Measurements from ENCODE around the gene TMEM94. TPM values are rescaled to one million over a fixed set of nuclear protein-coding genes. Genes with fewer than 3 reads are reported as not detected.

The TMEM94 gene
- total RNA-seq, 2 experiments from 2014 or later, result 80.3 to 82.1 TPM

GRCh38 chr17:75531721-75532072 lies 75.3 kb downstream of the TMEM94 start:
- no peaks in the 10 kb centered on the region for H3K9me3 Mint-ChIP-seq
- peaks cover 3% of the 10 kb centered on the region for H3K27me3 Mint-ChIP-seq
- CTCF ChIA-PET, result interaction anchor here (0.7 to 1.6 kb wide), 4 partner anchors 14 to 45 kb away, joined by 3 to 6 read pairs (median 4); partner anchors contain the start of gene TSEN54
- H3K27ac Mint-ChIP-seq, result no peak overlapping the region
- H3K4me3 Mint-ChIP-seq, result no peak overlapping the region
- POLR2A ChIA-PET, result interaction anchor here (0.6 kb wide), 1 partner anchor 40 kb away, joined by 4 read pairs; no protein-coding TSS in a partner anchor
- DNase-seq, result no peak
- H3K4me1 Mint-ChIP-seq, result peaks cover 36% of the 10 kb centered on the region
- H3K36me3 Mint-ChIP-seq (ENCODE audit: low read depth), result peaks cover 6% of the 10 kb centered on the region

- H3K36me3 Mint-ChIP-seq (ENCODE audit: low read depth), result peaks cover 6% of the 10 kb centered on the region
- ChIA-PET CTCF (interaction anchor here (0.6 to 1.8 kb wide), 10 partner anchors 9 to 533 kb away, joined by 3 to 4 read pairs (median 3); partner anchors contain the start of genes LLGL2 and MIF4GD), POLR2A (interaction anchor here (0.6 to 0.7 kb wide), 2 partner anchors 13 to 203 kb away, joined by 3 to 4 read pairs; no protein-coding TSS in a partner anchor)
- H3K4me3 Mint-ChIP-seq, result peak overlapping the region; percentile 35
- peak overlapping the region; percentile 91 for H3K27ac Mint-ChIP-seq
- DNase-seq, result peak; percentile 78
- H3K4me1 Mint-ChIP-seq, result peaks cover 31% of the 10 kb centered on the region
- no peaks in the 10 kb centered on the region for H3K27me3 Mint-ChIP-seq
- no peaks in the 10 kb centered on the region for H3K9me3 Mint-ChIP-seq
These were observed 78.7 kb downstream of the TMEM94 start for GRCh38 chr17:75535119-75535537.

GRCh38 chr17:75535871-75536270 lies 79.4 kb downstream of the TMEM94 start:
- H3K27me3 Mint-ChIP-seq, result no peaks in the 10 kb centered on the region
- H3K4me1 Mint-ChIP-seq, result peaks cover 31% of the 10 kb centered on the region
- DNase-seq, result no peak
- H3K36me3 Mint-ChIP-seq (ENCODE audit: low read depth), result peaks cover 6% of the 10 kb centered on the region
- ChIA-PET POLR2A (interaction anchor here (0.7 kb wide), 1 partner anchor 202 kb away, joined by 4 read pairs; no protein-coding TSS in a partner anchor), CTCF (interaction anchor here (1.3 to 1.8 kb wide), 6 partner anchors 8 to 265 kb away, joined by 3 to 4 read pairs (median 4); partner anchors contain the start of genes LLGL2 and MIF4GD)
- H3K4me3 Mint-ChIP-seq, result no peak overlapping the region
- H3K9me3 Mint-ChIP-seq, result no peaks in the 10 kb centered on the region
- H3K27ac Mint-ChIP-seq, result peak overlapping the region; percentile 91

GRCh38 chr17:75536366-75536765 lies 79.9 kb downstream of the TMEM94 start:
- ChIA-PET CTCF (interaction anchor here (1.4 to 1.8 kb wide), 3 partner anchors 14 to 32 kb away, joined by 3 to 4 read pairs (median 3); no protein-coding TSS in a partner anchor), POLR2A (interaction anchor here (0.6 kb wide), 1 partner anchor 271 kb away, joined by 6 read pairs; no protein-coding TSS in a partner anchor)
- H3K27me3 Mint-ChIP-seq, result no peaks in the 10 kb centered on the region
- H3K4me3 Mint-ChIP-seq, result no peak overlapping the region
- peaks cover 31% of the 10 kb centered on the region for H3K4me1 Mint-ChIP-seq
- H3K36me3 Mint-ChIP-seq (ENCODE audit: low read depth), result peaks cover 6% of the 10 kb centered on the region
- H3K27ac Mint-ChIP-seq, result peak overlapping the region; percentile 69
- DNase-seq, result no peak
- no peaks in the 10 kb centered on the region for H3K9me3 Mint-ChIP-seq

- H3K4me3 Mint-ChIP-seq, result no peak overlapping the region
- H3K27me3 Mint-ChIP-seq, result no peaks in the 10 kb centered on the region
- no peak overlapping the region for H3K27ac Mint-ChIP-seq
- peaks cover 13% of the 10 kb centered on the region for H3K4me1 Mint-ChIP-seq
- no peak for DNase-seq
- H3K9me3 Mint-ChIP-seq, result no peaks in the 10 kb centered on the region
- H3K36me3 Mint-ChIP-seq (ENCODE audit: low read depth), result no peaks in the 10 kb centered on the region
- ChIA-PET CTCF (interaction anchor here (0.6 to 1.1 kb wide), 2 partner anchors 24 to 43 kb away, joined by 3 read pairs; no protein-coding TSS in a partner anchor), POLR2A (no interaction called here)
These were observed 83.7 kb downstream of the TMEM94 start for GRCh38 chr17:75539967-75540729.

GRCh38 chr17:75540923-75541503 lies 84.6 kb downstream of the TMEM94 start:
- DNase-seq, result no peak
- ChIA-PET POLR2A (no interaction called here), CTCF (interaction anchor here (1.1 kb wide), 1 partner anchor 24 kb away, joined by 3 read pairs; no protein-coding TSS in a partner anchor)
- no peaks in the 10 kb centered on the region for H3K27me3 Mint-ChIP-seq
- no peak overlapping the region for H3K27ac Mint-ChIP-seq
- H3K4me1 Mint-ChIP-seq, result peaks cover 4% of the 10 kb centered on the region
- H3K4me3 Mint-ChIP-seq, result no peak overlapping the region
- H3K36me3 Mint-ChIP-seq (ENCODE audit: low read depth), result no peaks in the 10 kb centered on the region
- H3K9me3 Mint-ChIP-seq, result no peaks in the 10 kb centered on the region

GRCh38 chr17:75542229-75542628 lies 85.8 kb downstream of the TMEM94 start:
- Mint-ChIP-seq H3K36me3 (ENCODE audit: low read depth) (no peaks in the 10 kb centered on the region), H3K9me3 (no peaks in the 10 kb centered on the region), H3K4me3 (no peak overlapping the region), H3K27ac (peak overlapping the region; percentile 57), H3K27me3 (no peaks in the 10 kb centered on the region), H3K4me1 (no peaks in the 10 kb centered on the region)
- ChIA-PET POLR2A (no interaction called here), CTCF (interaction anchor here (1.1 to 1.6 kb wide), 4 partner anchors 11 to 63 kb away, joined by 3 to 4 read pairs (median 3); partner anchors contain the start of gene MYO15B)
- DNase-seq, result no peak

- POLR2A ChIA-PET, result no interaction called here
- no peaks in the 10 kb centered on the region for H3K4me1 Mint-ChIP-seq
- no peak for DNase-seq
- CTCF ChIA-PET, result interaction anchor here (1.1 to 1.6 kb wide), 4 partner anchors 10 to 63 kb away, joined by 3 to 4 read pairs (median 3); partner anchors contain the start of gene MYO15B
- H3K27ac Mint-ChIP-seq, result peak overlapping the region; percentile 19
- H3K27me3 Mint-ChIP-seq, result no peaks in the 10 kb centered on the region
- H3K36me3 Mint-ChIP-seq (ENCODE audit: low read depth), result no peaks in the 10 kb centered on the region
- H3K4me3 Mint-ChIP-seq, result no peak overlapping the region
- H3K9me3 Mint-ChIP-seq, result no peaks in the 10 kb centered on the region
These were observed 86.4 kb downstream of the TMEM94 start for GRCh38 chr17:75542728-75543336.

GRCh38 chr17:75544250-75544649 lies 87.8 kb downstream of the TMEM94 start:
- ChIA-PET POLR2A (no interaction called here), CTCF (interaction anchor here (0.7 to 1.1 kb wide), 3 partner anchors 9 to 28 kb away, joined by 3 read pairs; partner anchors contain the start of gene TSEN54)
- peaks cover 2% of the 10 kb centered on the region for H3K4me1 Mint-ChIP-seq

GRCh38 chr17:75546181-75546580 lies 89.7 kb downstream of the TMEM94 start:
- Mint-ChIP-seq H3K36me3 (ENCODE audit: low read depth) (no peaks in the 10 kb centered on the region), H3K9me3 (no peaks in the 10 kb centered on the region), H3K4me3 (no peak overlapping the region), H3K27ac (no peak overlapping the region), H3K27me3 (no peaks in the 10 kb centered on the region), H3K4me1 (peaks cover 2% of the 10 kb centered on the region)
- ChIA-PET CTCF (no interaction called here), POLR2A (no interaction called here)
- DNase-seq, result no peak

More at GRCh38 chr17:75544250-75544649, 87.8 kb downstream of the TMEM94 start:
- no peak overlapping the region for H3K27ac Mint-ChIP-seq
- no peak overlapping the region for H3K4me3 Mint-ChIP-seq
- H3K36me3 Mint-ChIP-seq (ENCODE audit: low read depth), result no peaks in the 10 kb centered on the region
- H3K9me3 Mint-ChIP-seq, result no peaks in the 10 kb centered on the region
- H3K27me3 Mint-ChIP-seq, result no peaks in the 10 kb centered on the region
- DNase-seq, result no peak

- DNase-seq, result no peak
- Mint-ChIP-seq H3K4me1 (peaks cover 2% of the 10 kb centered on the region), H3K27ac (no peak overlapping the region), H3K36me3 (ENCODE audit: low read depth) (no peaks in the 10 kb centered on the region), H3K9me3 (no peaks in the 10 kb centered on the region), H3K4me3 (no peak overlapping the region), H3K27me3 (no peaks in the 10 kb centered on the region)
- POLR2A ChIA-PET, result no interaction called here
- CTCF ChIA-PET, result no interaction called here
These were observed 90.7 kb downstream of the TMEM94 start for GRCh38 chr17:75547091-75547490.

GRCh38 chr17:75548813-75549212 lies 92.4 kb downstream of the TMEM94 start:
- DNase-seq, result no peak
- no peaks in the 10 kb centered on the region for H3K36me3 Mint-ChIP-seq (ENCODE audit: low read depth)
- no peak overlapping the region for H3K27ac Mint-ChIP-seq
- H3K4me1 Mint-ChIP-seq, result peaks cover 2% of the 10 kb centered on the region
- H3K9me3 Mint-ChIP-seq, result no peaks in the 10 kb centered on the region
- CTCF ChIA-PET, result no interaction called here
- no peak overlapping the region for H3K4me3 Mint-ChIP-seq
- POLR2A ChIA-PET, result interaction anchor here (0.7 kb wide), 1 partner anchor 14 kb away, joined by 3 read pairs; no protein-coding TSS in a partner anchor
- H3K27me3 Mint-ChIP-seq, result no peaks in the 10 kb centered on the region

All from activated CD4-positive, alpha-beta T cell treated with anti-CD3 and anti-CD28 coated beads, Interleukin-2, amount 10 ng/mL, durations not matched to agents 7 days and 5 days (primary cell).